ENCODE measurements around the gene ZCCHC24. TPM values are rescaled to one million over a fixed set of nuclear protein-coding genes. Genes with fewer than 3 reads are reported as not detected.

ZCCHC24 gene
- total and polyA plus RNA-seq, 4 donors, result 7.8 to 23.9 (median 14.8) TPM

DNA sequence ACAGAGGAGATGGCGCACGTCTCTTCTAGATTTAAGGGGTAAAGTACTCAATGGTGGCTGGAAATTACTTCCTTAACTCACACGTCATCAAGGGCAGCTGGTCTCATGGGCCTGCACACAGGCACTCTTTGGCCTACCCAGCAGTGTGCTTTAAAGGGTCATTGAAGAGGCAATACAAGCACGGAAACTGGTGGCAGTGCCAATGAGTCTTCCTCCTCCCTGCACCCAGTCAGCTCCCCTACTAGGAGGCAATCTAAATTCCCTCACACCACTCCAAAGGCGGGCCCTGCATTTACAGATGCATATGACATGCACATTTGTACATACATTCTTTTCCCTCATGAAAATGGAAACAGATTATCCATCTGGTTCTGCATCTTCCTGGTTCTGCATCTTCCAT is 50.8 kb downstream of the ZCCHC24 start (continued):
- TF ChIP-seq, protein P1, sequence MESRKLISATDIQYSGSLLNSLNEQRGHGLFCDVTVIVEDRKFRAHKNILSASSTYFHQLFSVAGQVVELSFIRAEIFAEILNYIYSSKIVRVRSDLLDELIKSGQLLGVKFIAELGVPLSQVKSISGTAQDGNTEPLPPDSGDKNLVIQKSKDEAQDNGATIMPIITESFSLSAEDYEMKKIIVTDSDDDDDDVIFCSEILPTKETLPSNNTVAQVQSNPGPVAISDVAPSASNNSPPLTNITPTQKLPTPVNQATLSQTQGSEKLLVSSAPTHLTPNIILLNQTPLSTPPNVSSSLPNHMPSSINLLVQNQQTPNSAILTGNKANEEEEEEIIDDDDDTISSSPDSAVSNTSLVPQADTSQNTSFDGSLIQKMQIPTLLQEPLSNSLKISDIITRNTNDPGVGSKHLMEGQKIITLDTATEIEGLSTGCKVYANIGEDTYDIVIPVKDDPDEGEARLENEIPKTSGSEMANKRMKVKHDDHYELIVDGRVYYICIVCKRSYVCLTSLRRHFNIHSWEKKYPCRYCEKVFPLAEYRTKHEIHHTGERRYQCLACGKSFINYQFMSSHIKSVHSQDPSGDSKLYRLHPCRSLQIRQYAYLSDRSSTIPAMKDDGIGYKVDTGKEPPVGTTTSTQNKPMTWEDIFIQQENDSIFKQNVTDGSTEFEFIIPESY (IDR thresholded peaks at IDR 0.05), result no peak
- TF ChIP-seq YY1 (IDR thresholded peaks at IDR 0.05), result no peak
- no peak for TF ChIP-seq MAX (IDR thresholded peaks at IDR 0.05)
- TF ChIP-seq HNF4G (IDR thresholded peaks at IDR 0.05), result no peak
- no peak for TF ChIP-seq NR2F2 (IDR thresholded peaks at IDR 0.05)
- TF ChIP-seq EGR1 (IDR thresholded peaks at IDR 0.05; ENCODE audit: low read depth in 2 of 2), result no peak

- Histone ChIP-seq H3K9me3 (ENCODE audit: control insufficient read depth in 4 of 4, low read length in 3 of 4) (no peaks in the 10 kb centered on the region), H3K36me3 (ENCODE audit: control insufficient read depth in 4 of 4, insufficient read depth in 3 of 4, low read depth in 1 of 4, low read length in 3 of 4) (peaks cover 0 to 5% (median under 1%) of the 10 kb centered on the region in 4 donors), H3K9ac (ENCODE audit: low read depth in 1 of 2, low read length in 2 of 2) (no peak overlapping the region), H3K27ac (ENCODE audit: low read depth in 1 of 2, low read length in 2 of 2) (peak overlapping the region in 1 of 2 donors; percentile 28), H3K27me3 (ENCODE audit: control insufficient read depth in 4 of 4, insufficient read depth in 4 of 4, low read length in 3 of 4) (no peaks in the 10 kb centered on the region), H3K4me3 (ENCODE audit: low read depth in 1 of 3, low read length in 3 of 3) (no peak overlapping the region), H3K4me1 (ENCODE audit: control insufficient read depth in 4 of 4, insufficient read depth in 4 of 4, low read length in 3 of 4) (peaks cover 21 to 65% (median 45%) of the 10 kb centered on the region in 4 donors)
- no peak for DNase-seq (ENCODE audit: low spot score)
- TF ChIP-seq FOXA2 (IDR thresholded peaks at IDR 0.05) (no peak), JUND (IDR thresholded peaks at IDR 0.05) (no peak), RXRA (IDR thresholded peaks at IDR 0.05) (peak in 1 of 2 donors; percentile 83), TAF1 (conservative IDR thresholded peaks at IDR 0.05) (no peak), ATF3 (IDR thresholded peaks at IDR 0.05) (no peak), GABPA (IDR thresholded peaks at IDR 0.05 in 1 of 2, conservative IDR thresholded peaks at IDR 0.05 in 1 of 2) (no peak), MAX (IDR thresholded peaks at IDR 0.05) (no peak), EGR1 (IDR thresholded peaks at IDR 0.05; ENCODE audit: low read depth in 2 of 2) (no peak), FOXA1 (IDR thresholded peaks at IDR 0.05) (no peak), HNF4A (conservative IDR thresholded peaks at IDR 0.05) (peak; percentile 33 to 85), NR2F2 (IDR thresholded peaks at IDR 0.05) (peak; percentile 94), HNF4G (IDR thresholded peaks at IDR 0.05) (peak; percentile 44), SP1 (IDR thresholded peaks at IDR 0.05) (peak; percentile 78), YY1 (IDR thresholded peaks at IDR 0.05) (no peak), RAD21 (IDR thresholded peaks at IDR 0.05) (peak in 1 of 2 donors; percentile 36)
- TF ChIP-seq, protein P1 (IDR thresholded peaks at IDR 0.05), result no peak
- TF ChIP-seq, protein P2, sequence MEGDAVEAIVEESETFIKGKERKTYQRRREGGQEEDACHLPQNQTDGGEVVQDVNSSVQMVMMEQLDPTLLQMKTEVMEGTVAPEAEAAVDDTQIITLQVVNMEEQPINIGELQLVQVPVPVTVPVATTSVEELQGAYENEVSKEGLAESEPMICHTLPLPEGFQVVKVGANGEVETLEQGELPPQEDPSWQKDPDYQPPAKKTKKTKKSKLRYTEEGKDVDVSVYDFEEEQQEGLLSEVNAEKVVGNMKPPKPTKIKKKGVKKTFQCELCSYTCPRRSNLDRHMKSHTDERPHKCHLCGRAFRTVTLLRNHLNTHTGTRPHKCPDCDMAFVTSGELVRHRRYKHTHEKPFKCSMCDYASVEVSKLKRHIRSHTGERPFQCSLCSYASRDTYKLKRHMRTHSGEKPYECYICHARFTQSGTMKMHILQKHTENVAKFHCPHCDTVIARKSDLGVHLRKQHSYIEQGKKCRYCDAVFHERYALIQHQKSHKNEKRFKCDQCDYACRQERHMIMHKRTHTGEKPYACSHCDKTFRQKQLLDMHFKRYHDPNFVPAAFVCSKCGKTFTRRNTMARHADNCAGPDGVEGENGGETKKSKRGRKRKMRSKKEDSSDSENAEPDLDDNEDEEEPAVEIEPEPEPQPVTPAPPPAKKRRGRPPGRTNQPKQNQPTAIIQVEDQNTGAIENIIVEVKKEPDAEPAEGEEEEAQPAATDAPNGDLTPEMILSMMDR (IDR thresholded peaks at IDR 0.05; ENCODE audit: low read depth, low read length, missing input control), result no peak
- TF ChIP-seq, protein P3, sequence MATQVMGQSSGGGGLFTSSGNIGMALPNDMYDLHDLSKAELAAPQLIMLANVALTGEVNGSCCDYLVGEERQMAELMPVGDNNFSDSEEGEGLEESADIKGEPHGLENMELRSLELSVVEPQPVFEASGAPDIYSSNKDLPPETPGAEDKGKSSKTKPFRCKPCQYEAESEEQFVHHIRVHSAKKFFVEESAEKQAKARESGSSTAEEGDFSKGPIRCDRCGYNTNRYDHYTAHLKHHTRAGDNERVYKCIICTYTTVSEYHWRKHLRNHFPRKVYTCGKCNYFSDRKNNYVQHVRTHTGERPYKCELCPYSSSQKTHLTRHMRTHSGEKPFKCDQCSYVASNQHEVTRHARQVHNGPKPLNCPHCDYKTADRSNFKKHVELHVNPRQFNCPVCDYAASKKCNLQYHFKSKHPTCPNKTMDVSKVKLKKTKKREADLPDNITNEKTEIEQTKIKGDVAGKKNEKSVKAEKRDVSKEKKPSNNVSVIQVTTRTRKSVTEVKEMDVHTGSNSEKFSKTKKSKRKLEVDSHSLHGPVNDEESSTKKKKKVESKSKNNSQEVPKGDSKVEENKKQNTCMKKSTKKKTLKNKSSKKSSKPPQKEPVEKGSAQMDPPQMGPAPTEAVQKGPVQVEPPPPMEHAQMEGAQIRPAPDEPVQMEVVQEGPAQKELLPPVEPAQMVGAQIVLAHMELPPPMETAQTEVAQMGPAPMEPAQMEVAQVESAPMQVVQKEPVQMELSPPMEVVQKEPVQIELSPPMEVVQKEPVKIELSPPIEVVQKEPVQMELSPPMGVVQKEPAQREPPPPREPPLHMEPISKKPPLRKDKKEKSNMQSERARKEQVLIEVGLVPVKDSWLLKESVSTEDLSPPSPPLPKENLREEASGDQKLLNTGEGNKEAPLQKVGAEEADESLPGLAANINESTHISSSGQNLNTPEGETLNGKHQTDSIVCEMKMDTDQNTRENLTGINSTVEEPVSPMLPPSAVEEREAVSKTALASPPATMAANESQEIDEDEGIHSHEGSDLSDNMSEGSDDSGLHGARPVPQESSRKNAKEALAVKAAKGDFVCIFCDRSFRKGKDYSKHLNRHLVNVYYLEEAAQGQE (IDR thresholded peaks at IDR 0.05), result no peak
- 86% methylated on average over 17 of the region's 17 CpGs for WGBS
Observed at GRCh38 chr10:79393924-79394610, 51.4 kb downstream of the ZCCHC24 start.

Data from liver (tissue), 9 donors.